PFSK-1 (cell line): ENCODE measurements around the gene KRT86.

ENCODE experiments used
- FOXP2 ChIP-seq: optimal IDR thresholded peaks from 2 replicates; pipeline ENCODE3; 2011; ENCODE audit warnings: borderline replicate concordance, control low read depth, inconsistent platforms; ENCODE audit not compliant: insufficient read depth; ENCODE audit errors: extremely low read length, extremely low read depth
- POLR2AphosphoS5 ChIP-seq: IDR thresholded peaks from 2 replicates; pipeline ENCODE4 v1.6.1; 2012; ENCODE audit warnings: low read depth, mild to moderate bottlenecking, control low read depth, low read length, moderate library complexity
- REST ChIP-seq, 2 experiments: IDR thresholded peaks; 2 replicates each; pipeline versions ENCODE4 v1.6.1 to v1.8.0; 2011 to 2012; ENCODE audit warnings: low read depth in 2 of 2, low read length in 2 of 2, control low read depth in 1 of 2, inconsistent platforms in 1 of 2, mild to moderate bottlenecking in 1 of 2, moderate library complexity in 1 of 2; ENCODE audit not compliant: insufficient read depth in 1 of 2
- SIN3A ChIP-seq: IDR thresholded peaks from 2 replicates; pipeline ENCODE4 v1.6.1; 2012; ENCODE audit warnings: mild to moderate bottlenecking, low read length, moderate library complexity, borderline replicate concordance; ENCODE audit not compliant: insufficient read depth
- TAF1 ChIP-seq: IDR thresholded peaks from 2 replicates; pipeline ENCODE4 v1.6.1; 2012; ENCODE audit warnings: low read length, control low read depth, borderline replicate concordance; ENCODE audit not compliant: insufficient read depth

The KRT86 gene

GRCh38 chr12:52267266-52267665, 7.2 kb upstream of the KRT86 start:
- TF ChIP-seq REST (IDR thresholded peaks at IDR 0.05; ENCODE audit: insufficient read depth in 1 of 2, low read depth in 2 of 2, low read length in 2 of 2): no peak
- no peak for TF ChIP-seq SIN3A
- no peak for TF ChIP-seq TAF1
- TF ChIP-seq FOXP2: no peak
- TF ChIP-seq POLR2AphosphoS5: no peak

- no peak for TF ChIP-seq TAF1
- no peak for TF ChIP-seq FOXP2
- no peak for TF ChIP-seq SIN3A
- no peak for TF ChIP-seq REST (IDR thresholded peaks at IDR 0.05; ENCODE audit: insufficient read depth in 1 of 2, low read depth in 2 of 2, low read length in 2 of 2)
- no peak for TF ChIP-seq POLR2AphosphoS5
These were observed 6.7 kb upstream of the KRT86 start for GRCh38 chr12:52267699-52268098.

- TF ChIP-seq TAF1: no peak
- no peak for TF ChIP-seq POLR2AphosphoS5
- no peak for TF ChIP-seq REST (IDR thresholded peaks at IDR 0.05; ENCODE audit: insufficient read depth in 1 of 2, low read depth in 2 of 2, low read length in 2 of 2)
- TF ChIP-seq SIN3A: no peak
- no peak for TF ChIP-seq FOXP2
These were observed 6.2 kb upstream of the KRT86 start for GRCh38 chr12:52268212-52268611.

- TF ChIP-seq POLR2AphosphoS5 (no peak), SIN3A (no peak), TAF1 (no peak), REST (IDR thresholded peaks at IDR 0.05; ENCODE audit: insufficient read depth in 1 of 2, low read depth in 2 of 2, low read length in 2 of 2) (no peak), FOXP2 (no peak)
These were observed 3.8 kb upstream of the KRT86 start for GRCh38 chr12:52270541-52271070.

DNA sequence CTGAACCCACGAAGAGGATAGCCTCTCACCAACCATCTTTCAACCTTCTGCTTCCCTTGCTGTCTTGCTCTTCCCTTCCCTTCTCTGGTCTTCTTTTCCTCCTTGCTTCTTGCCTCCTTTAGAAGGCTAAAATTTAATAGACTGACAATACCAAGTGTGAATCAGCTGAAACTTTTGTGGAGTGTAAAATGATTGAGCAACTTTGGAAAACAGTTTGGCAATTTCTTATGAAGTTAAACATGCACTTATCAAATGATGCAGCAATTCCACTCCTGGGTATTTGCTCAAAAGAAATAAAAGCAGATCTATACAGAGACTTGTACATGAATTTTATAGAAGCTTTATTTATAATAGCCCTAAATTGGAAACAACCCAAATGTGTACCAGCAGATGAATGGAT, 3.3 kb upstream of the KRT86 start:
- TF ChIP-seq REST (IDR thresholded peaks at IDR 0.05; ENCODE audit: insufficient read depth in 1 of 2, low read depth in 2 of 2, low read length in 2 of 2) (no peak), TAF1 (no peak), POLR2AphosphoS5 (no peak), FOXP2 (no peak), SIN3A (no peak)
